Measurements from ENCODE around the gene CCNDBP1. TPM values are rescaled to one million over a fixed set of nuclear protein-coding genes. Genes with fewer than 3 reads are reported as not detected.
"Not testable (repeated sequence)": the region's sequence is repeated elsewhere in the genome, so short reads cannot be mapped to it uniquely, and the experiment has no call there.

Gene CCNDBP1, protein sequence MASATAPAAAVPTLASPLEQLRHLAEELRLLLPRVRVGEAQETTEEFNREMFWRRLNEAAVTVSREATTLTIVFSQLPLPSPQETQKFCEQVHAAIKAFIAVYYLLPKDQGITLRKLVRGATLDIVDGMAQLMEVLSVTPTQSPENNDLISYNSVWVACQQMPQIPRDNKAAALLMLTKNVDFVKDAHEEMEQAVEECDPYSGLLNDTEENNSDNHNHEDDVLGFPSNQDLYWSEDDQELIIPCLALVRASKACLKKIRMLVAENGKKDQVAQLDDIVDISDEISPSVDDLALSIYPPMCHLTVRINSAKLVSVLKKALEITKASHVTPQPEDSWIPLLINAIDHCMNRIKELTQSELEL
- total RNA-seq: 10 to 100 TPM; 49.3 to 79.8 TPM
- long read RNA-seq, transcript CCNDBP1-208 (12 exons, 1,634 nt): minor isoform, 6 of 105 reads
- long read RNA-seq, transcript CCNDBP1-201 (11 exons, 3,660 nt): major isoform, 92 of 105 reads
- long read RNA-seq, partial matches to known transcripts: 3 of 105 reads
- long read RNA-seq, other reads (novel, unspliced or antisense): 0 of 105 reads

DNA sequence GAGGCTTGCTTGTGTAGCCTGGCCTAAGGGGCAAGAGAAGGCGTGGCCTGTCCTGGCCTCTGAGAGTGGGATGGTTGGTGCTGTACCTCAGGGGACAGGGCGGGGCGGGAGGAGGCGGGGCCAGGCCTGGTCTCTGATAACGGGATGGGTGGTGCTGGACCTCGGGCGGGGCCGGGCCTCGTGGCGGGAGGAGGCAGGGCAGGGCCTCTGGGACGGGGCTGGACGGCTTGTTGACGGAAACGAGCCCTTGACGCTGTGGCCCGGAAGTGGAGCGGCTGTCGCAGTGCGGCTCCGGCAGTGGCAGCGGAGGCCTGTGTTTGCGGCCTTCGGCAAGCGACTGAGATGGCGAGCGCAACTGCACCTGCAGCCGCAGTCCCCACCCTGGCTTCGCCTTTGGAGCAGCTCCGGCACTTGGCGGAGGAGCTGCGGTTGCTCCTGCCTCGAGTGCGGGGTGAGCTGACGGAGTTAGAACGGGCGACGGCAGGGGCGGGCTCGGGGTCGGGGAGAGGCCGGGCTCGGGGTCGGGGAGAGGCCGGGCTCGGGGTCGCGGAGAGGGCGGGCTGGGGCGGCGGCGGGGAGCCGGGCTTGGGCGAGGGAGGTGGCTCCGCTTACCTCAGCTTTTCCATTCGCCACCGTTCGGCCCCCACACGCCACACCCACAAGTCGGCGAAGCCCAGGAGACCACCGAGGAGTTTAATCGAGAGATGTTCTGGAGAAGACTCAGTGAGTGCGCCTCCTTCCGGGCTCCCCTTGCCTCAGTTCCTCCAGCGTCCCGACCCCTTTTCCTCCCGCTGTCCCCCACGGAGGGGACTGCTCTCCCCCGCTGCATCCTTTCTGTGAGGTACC lies at the start of gene CCNDBP1:
TSS of gene CCNDBP1 (plus strand) at position 247 of the 846 bp plus-strand sequence. CDS start at position 343, 96 bp downstream.
- DNase-seq (peak; percentile 99), ATAC-seq (peak; percentile 96)
- intact Hi-C loops (cut with DNase I, micrococcal nuclease): no loop called here

DNA sequence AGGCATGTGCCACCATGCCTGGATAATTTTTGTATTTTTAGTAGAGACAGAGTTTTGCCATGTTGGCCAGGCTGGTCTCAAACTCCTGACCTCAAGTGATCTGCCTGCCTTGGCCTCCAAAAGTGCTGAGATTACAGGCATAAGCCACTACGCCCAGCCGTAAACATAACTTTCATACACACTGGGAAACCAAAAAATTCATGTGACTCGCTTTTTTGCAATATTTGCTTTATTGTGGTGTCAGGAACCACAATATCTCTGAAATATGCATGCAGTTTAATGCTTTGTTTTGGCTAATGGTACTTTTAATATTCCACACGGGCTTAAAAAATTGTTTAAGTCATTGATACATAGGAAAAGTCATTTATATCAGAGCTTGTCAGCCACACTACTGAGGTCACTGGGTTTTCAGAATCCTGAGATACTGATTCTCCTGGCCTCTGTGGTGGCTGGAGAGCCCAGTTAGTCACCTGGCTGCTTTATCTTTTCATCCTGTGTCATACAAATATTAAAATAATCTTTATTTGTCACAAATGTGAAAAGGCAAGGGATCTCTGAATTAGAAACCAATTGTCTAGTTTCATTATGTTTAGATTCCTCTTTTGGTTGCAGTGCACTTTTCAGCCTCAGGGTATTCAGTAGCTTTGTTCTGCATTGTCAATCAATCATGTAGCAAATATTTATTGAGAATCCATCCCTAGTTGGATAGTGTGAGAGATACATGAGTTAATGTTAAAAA lies 41.8 kb upstream of the CCNDBP1 start:
- no peak for DNase-seq
- ATAC-seq: no peak
- intact Hi-C loops (cut with DNase I, micrococcal nuclease): no loop called here

DNA sequence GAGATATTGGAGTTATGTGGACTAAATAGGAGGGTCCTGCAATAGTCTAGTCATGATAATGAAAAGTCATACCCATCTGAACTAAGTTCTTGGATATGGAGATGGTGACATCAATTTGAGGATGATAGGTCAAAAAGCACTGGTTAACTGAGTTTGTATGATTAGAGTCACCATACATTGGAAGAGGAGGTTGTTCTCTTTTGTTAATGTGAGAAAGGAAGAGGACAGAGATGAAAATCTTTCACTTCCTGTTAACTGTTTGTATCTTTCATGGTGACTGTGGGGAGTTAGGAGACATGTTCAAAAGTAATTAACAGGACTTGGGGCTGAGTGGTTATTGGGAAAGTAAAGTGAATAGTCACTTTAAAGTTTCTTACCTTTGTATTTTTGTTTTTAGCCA lies 40.7 kb upstream of the CCNDBP1 start:
- no peak for ATAC-seq
- DNase-seq: no peak
- intact Hi-C loops (cut with DNase I, micrococcal nuclease): no loop called here

DNA sequence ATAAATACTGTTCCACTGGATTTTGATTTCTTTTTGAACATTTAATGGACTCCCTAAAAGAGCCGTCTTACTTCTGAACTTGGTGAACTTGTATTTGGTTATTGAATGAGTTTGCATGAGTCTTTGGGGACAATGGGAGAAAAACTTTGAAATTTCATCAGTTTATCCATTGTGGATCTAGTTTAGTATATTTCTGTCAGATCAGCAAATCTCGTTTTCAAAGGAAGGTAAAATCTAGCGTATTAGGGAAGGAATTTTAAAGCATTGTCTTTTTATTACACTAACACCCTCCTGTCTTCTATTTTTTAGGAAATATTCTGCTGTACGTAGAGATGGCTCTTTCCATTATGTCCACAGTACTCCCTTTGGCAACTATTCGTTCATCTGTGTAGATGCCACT lies 39.0 kb upstream of the CCNDBP1 start:
- no peak for ATAC-seq
- intact Hi-C loops (cut with DNase I, micrococcal nuclease): no loop called here
- no peak for DNase-seq

DNA sequence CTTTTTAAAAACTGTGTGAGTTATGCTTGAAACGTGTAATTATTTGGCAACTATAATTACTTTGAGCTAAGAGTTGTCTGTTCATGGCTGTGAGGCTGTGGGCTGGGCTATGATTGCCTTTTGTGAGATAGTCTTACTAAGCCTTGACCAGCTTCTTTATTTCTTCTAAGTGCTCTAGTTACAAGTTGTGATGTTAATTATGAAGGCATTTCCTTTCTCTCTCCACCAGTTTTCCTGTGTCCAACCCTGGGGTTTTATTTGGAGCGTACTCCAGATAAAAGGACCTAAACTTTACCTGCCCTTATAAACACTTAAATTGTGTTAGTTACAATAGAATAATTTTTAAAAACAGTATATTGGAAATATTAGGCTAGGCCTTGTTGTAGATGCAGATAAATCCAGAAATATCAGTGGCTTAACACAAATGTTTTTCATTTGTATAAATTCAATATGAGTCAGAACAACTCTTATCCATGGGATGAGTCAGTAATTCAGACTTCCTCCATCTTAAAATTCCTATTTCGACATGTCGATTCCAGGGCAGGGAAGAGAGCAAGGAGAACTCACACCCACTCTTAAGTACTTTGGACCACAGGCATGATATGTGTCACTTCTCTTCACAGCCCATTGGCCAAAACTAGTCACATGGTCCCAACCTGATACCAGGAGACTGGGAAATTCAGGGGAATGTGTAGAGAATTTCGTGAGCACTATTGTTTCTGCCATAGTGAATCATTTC lies 34.8 kb upstream of the CCNDBP1 start:
- intact Hi-C loops (cut with DNase I, micrococcal nuclease): no loop called here
- ATAC-seq: no peak

DNA sequence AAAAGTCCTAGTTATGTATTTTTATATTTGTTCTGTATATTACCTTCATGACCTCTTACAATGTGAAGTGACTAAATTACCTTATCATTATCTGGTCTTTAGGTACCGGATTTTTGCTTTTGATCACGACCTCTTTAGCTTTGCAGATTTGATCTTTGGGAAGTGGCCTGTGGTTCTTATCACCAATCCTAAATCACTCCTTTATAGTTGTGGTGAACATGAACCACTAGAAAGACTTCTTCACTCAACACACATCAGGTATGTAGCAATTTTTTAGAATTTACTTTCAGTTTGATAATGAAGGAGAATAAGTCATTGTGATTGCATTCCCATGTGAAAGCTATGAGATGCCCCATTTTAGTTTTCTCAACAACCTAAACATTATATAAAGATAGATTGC lies 33.5 kb upstream of the CCNDBP1 start:
- no peak for DNase-seq
- intact Hi-C loops (cut with DNase I, micrococcal nuclease): no loop called here
- ATAC-seq: no peak

More for the DNA sequence above, 34.8 kb upstream of the CCNDBP1 start:
- DNase-seq: no peak

DNA sequence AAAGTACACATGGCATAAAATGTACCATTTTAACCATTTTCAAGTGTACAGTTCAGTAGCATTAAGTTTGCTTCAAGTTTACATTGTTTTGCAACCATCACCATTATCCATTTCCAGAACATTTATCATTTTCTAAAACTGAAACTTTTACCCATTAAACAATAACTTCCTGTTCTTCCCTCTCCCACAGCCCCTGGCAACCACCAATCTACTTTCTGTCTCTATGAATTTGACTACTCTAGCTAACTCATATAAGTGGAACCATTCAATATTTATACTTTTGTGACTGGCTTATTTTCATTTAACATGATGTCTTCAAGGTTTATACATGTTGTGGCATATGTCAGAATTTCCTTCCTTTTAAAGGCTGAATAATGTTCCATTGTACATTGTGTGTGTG lies 31.9 kb upstream of the CCNDBP1 start:
- DNase-seq (no peak), ATAC-seq (no peak)
- intact Hi-C loops (cut with DNase I, micrococcal nuclease): no loop called here

DNA sequence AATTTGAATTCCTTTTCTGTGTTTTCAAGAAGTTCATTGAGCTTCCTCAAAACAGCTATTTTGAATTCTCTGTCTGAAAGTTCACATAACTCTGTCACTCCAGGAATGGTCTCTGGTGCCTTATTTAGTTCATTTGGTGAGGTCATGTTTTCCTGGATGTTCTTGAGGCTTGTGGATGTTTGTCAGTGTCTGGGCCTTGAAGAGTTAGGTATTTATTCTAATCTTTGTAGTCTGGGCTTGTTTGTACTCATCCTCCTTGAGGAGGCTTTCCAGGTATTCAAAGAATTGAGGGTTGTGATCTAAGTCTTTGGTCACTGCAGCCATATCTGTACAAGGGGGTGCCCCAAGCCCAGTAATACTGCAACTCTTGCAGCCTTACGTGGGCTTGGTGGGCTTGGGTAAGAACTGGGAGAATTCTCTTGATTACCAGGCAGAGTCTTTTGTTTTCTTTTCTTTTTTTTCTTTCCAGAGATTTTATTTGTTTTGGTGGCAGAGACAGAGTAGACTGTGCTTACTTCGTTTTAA lies 19.3 kb upstream of the CCNDBP1 start:
- DNase-seq (no peak), ATAC-seq (no peak)
- intact Hi-C loops (cut with DNase I, micrococcal nuclease): no loop called here

DNA sequence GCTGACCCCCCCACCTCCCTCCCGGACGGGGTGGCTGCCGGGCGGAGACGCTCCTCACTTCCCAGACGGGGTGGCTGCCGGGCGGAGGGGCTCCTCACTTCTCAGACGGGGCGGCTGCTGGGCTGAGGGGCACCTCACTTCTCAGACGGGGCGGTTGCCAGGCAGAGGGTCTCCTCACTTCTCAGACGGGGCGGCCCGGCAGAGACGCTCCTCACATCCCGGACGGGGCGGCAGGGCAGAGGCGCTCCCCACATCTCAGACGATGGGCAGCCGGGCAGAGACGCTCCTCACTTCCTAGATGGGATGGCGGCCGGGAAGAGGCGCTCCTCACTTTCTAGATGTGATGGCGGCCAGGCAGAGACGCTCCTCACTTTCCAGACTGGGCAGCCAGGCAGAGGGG lies 17.9 kb upstream of the CCNDBP1 start:
- DNase-seq; ATAC-seq; intact Hi-C loops (cut with DNase I, micrococcal nuclease): not testable (repeated sequence)

DNA sequence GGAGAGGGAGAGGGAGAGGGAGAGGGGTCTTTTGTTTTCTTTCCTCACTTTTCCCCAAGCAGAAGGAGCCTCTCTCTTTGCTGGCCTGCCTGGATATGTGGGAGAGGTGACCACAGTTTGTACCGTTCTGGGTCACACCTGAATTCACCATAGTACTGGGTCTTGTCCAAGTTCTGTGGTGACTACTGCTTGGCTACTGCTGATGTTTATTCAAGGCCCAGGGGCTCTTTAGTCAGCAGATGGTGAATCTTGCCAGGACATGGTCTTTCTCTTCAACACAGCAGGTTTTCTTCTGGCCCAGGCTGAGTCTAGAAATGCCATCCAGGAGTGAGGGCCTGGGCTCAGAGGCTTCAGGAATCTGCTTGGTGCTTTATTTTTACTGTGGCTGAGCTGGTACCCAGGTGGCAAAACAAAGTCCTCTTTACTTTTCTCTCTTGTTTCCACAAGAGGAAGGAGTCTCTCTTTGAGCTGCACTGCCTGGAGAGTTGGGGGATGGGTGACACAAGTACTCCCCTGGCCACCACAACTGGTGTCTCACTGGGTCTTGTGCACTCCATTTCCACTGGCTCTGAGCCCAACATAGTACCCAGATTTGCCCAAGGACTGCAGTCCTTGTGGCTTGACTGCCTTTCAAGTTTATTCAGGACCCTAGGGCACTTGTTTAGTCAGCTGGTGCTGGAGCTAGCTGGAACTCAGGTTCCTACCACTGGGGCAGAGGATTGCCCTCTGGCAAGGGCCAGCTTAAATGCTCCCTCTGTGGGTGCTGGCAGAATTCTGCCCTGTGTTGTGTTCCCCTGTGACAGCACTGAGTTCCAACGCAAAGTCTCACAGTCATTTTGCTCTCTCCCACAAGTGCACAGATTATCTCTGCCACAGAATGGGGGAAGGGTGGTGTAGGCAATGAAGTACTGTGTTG lies 16.8 kb upstream of the CCNDBP1 start:
- intact Hi-C loops (cut with DNase I, micrococcal nuclease): no loop called here
- ATAC-seq (no peak), DNase-seq (no peak)

DNA sequence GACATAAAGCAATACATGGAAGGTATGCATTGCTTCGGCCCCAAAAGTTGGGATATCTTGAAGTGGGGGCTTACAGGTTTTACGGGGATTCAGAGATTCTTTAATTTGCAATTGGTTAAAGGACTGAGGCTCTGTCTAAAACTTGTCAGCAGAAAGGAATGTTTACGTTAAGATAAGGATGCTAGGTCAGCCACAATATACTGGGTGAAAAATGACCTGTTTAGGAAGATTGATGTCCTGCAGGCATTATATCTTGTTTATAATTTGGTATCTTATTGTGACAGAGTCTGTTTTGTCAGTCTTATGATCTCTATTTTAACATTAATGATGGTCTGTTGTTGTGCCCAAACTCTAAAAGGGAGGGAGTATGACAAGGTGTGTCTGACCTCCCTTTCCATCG lies 15.3 kb upstream of the CCNDBP1 start:
- ATAC-seq: no peak
- intact Hi-C loops (cut with DNase I, micrococcal nuclease): no loop called here
- no peak for DNase-seq

DNA sequence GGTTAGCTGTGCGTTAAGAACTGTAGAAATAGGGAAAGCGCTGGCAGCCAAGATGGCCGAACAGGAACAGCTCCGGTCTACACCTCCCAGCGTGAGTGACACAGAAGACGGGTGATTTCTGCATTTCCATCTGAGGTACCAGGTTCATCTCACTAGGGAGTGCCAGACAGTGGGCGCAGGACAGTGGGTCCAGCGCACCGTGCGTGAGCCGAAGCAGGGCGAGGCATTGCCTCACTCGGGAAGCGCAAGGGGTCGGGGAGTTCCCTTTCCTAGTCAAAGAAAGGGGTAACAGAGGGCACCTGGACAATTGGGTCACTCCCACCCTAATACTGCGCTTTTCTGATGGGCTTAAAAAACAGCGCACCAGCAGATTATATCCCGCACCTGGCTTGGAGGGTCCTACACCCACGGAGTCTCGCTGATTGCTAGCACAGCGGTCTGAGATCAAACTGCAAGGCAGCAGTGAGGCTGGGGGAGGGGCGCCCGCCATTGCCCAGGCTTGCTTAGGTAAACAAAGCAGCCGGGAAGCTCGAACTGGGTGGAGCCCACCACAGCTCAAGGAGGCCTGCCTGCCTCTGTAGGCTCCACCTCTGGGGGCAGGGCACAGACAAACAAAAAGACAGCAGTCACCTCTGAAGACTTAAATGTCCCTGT lies 9.4 kb upstream of the CCNDBP1 start:
- ATAC-seq; DNase-seq; intact Hi-C loops (cut with DNase I, micrococcal nuclease): not testable (repeated sequence)

DNA sequence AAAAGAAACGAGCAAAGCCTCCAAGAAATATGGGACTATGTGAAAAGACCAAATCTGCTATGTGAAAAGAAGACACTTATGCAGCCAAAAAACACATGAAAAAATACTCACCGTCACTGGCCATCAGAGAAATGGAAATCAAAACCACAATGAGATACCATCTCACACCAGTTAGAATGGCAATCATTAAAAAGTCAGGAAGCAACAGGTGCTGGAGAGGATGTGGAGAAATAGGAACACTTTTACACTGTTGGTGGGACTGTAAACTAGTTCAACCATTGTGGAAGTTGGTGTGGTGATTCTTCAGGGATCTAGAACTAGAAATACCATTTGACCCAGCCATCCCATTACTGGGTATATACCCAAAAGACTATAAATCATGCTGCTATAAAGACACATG lies 8.1 kb upstream of the CCNDBP1 start:
- ATAC-seq; DNase-seq; intact Hi-C loops (cut with DNase I, micrococcal nuclease): not testable (repeated sequence)

DNA sequence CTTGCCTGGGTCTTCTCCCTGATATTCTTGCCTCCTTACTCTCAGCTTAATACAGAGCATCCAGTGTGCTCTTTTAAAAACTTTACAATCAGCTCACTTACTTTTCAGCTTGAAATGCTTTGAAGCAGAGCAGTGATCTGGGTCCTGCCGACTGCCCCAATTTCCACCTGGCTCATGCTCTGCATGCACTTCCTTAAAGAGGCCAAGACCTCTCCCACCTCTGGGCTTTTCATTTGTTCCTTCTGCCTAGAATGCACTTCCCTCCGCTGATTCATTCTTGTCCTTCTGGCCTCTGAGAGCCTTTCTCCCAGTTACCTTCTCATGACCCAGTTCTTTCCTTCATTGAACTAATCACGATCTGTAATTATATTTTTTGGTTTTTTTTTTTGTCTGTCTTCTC lies 1.9 kb upstream of the CCNDBP1 start:
- ATAC-seq (no peak), DNase-seq (no peak)
- intact Hi-C loops (cut with DNase I, micrococcal nuclease): no loop called here

DNA sequence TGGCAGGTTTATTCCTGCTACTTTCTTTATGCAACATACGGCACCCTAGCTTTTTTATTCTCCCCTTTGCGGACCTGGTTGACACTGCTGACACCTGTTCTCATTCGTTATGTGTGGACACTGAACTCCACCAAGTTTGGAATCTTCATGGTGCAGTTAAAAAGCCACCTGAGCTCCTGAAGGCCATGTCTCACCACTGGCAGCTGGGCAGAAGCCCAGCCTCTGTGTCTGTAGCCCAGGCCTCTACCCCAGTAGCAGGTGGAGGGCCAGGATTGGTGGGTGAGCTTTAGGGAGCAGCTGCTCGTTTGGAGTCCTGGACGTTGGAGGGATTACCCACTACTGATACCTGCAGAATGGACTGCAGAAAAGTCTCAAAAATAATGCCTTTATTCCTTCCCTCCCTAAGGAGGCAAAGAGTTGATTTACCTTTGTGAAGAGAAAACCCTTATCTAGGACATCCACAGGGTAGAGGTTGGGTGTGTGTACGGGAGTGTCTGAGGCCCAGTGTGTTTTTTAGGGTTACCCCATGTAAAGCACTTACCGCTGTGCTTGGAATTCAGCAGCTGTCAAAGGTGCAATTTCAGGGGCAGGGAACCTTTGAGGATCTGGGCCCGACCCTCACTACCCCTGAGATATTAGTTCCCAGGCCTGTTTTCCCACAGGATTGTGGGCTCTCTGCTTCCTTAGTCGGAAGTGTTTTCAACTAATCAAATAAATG lies 637 bp upstream of the CCNDBP1 start:
- DNase-seq: peak in 1 of 2 donors; percentile 9
- ATAC-seq: no peak
- intact Hi-C loops (cut with DNase I, micrococcal nuclease): no loop called here

DNA sequence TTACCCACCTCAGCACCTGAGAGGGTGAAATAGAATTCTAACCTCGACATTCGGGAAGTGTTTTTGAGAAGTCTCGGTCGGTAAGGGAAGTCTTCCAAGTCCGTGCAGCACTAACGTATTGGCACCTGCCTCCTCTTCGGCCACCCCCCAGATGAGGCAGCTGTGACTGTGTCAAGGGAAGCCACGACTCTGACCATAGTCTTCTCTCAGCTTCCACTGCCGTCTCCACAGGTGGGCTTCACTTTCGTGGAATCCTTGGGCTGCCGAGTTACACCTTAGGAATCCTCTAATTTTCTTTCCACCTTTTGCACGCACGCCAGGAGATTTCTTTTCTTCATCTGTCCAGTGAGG lies 775 bp downstream of the CCNDBP1 start:
- peak; percentile 40 for ATAC-seq
- peak in 1 of 2 donors; percentile 43 for DNase-seq
- intact Hi-C loops (cut with DNase I, micrococcal nuclease): no loop called here

All from left colon (tissue), 2 donors.